PC-3 (cell line): ENCODE measurements around the gene BMP4. TPM values are rescaled to one million over a fixed set of nuclear protein-coding genes. Genes with fewer than 3 reads are reported as not detected.

ENCODE experiments used
- ATAC-seq: fragments of 200-7000 bp; cut with Tn5 transposase; 2 replicates; pipeline ENCODE4 v1.9.1; 2020; ENCODE audit warnings: mild to moderate bottlenecking, moderate library complexity
- BruUV-seq: library from RNA; stranded (reverse); fragments of 400-500 nt; replicated peaks from 2 replicates; lab custom pipeline; 2021; lab: Mats Ljungman, UMichigan
- CTCF ChIA-PET: fragments of 300-600 bp; sonication (Branson Sonifier 250); formaldehyde crosslinking; loops from one replicate; lab custom pipeline; 2022; ENCODE audit warnings: antibody characterized with exemption; lab: Charles Lee
- POLR2A ChIA-PET: fragments of 300-600 bp; sonication (Branson Sonifier 250); formaldehyde crosslinking; loops from one replicate; lab custom pipeline; 2022; ENCODE audit warnings: antibody characterized with exemption; ENCODE audit not compliant: unreplicated experiment; lab: Charles Lee
- DNase-seq: peaks from one replicate; pipeline ENCODE4 v3.0.0-alpha.2; 2015
- H2AFZ ChIP-seq: fragments of 300-600 bp; sonication (generic); 2 replicates; pipeline ENCODE4 v1.6.0; 2016; ENCODE audit warnings: antibody characterized with exemption, low read length
- H3F3A ChIP-seq: fragments of 300-600 bp; sonication (generic); one replicate; pipeline ENCODE4 v1.6.0; 2017; ENCODE audit warnings: antibody characterized with exemption, low read length, control low read depth, mild to moderate bottlenecking; ENCODE audit not compliant: unreplicated experiment
- H3K27ac ChIP-seq: fragments of 300-600 bp; sonication (generic); 2 replicates; pipeline ENCODE4 v1.5.1; 2016; ENCODE audit warnings: mild to moderate bottlenecking, low read length
- H3K27me3 ChIP-seq: fragments of 300-600 bp; sonication (generic); 2 replicates; pipeline ENCODE4 v1.6.1; 2016; ENCODE audit warnings: low read length, mixed read lengths
- H3K36me3 ChIP-seq: fragments of 300-600 bp; sonication (generic); 2 replicates; pipeline ENCODE4 v1.6.1; 2016; ENCODE audit warnings: low read depth, mixed run types, low read length, mixed read lengths
- H3K4me1 ChIP-seq: fragments of 300-600 bp; sonication (generic); 2 replicates; pipeline ENCODE4 v1.5.1; 2016; ENCODE audit warnings: low read length; ENCODE audit not compliant: insufficient read depth
- H3K4me2 ChIP-seq: fragments of 300-600 bp; sonication (generic); 2 replicates; pipeline ENCODE4 v1.6.0; 2016; ENCODE audit warnings: low read length
- H3K4me3 ChIP-seq: fragments of 300-600 bp; sonication (generic); 2 replicates; pipeline ENCODE4 v1.5.1; 2016; ENCODE audit warnings: mild to moderate bottlenecking, low read length, mixed read lengths
- H3K79me2 ChIP-seq: fragments of 300-600 bp; sonication (generic); 2 replicates; pipeline ENCODE4 v1.6.1; 2017; ENCODE audit warnings: low read length, mixed read lengths
- H3K9ac ChIP-seq: fragments of 300-600 bp; sonication (generic); 2 replicates; pipeline ENCODE4 v1.6.0; 2016; ENCODE audit warnings: mild to moderate bottlenecking, low read length
- H3K9me2 ChIP-seq: fragments of 300-600 bp; sonication (generic); replicated peaks from 2 replicates; pipeline ENCODE4 v1.6.1; 2016; ENCODE audit warnings: mixed run types, low read length, mixed read lengths
- H3K9me3 ChIP-seq: fragments of 300-600 bp; sonication (generic); 2 replicates; pipeline ENCODE4 v1.6.1; 2016; ENCODE audit warnings: low read length, mixed read lengths
- H4K20me1 ChIP-seq: fragments of 300-600 bp; sonication (generic); 2 replicates; pipeline ENCODE4 v1.6.1; 2016; ENCODE audit warnings: low read length, mixed read lengths
- EZH2 ChIP-seq: fragments of 300-600 bp; sonication (generic); IDR thresholded peaks from one replicate; pipeline ENCODE4 v1.6.1; 2017; ENCODE audit warnings: antibody characterized with exemption, mild to moderate bottlenecking, low read length; ENCODE audit not compliant: unreplicated experiment
- EZH2phosphoT487 ChIP-seq: fragments of 300-600 bp; sonication (generic); IDR thresholded peaks from 2 replicates; pipeline ENCODE4 v1.6.1; 2018; ENCODE audit warnings: mild to moderate bottlenecking, antibody characterized with exemption, low read length, borderline replicate concordance
- intact Hi-C: fragments of 100-400 bp; cut with micrococcal nuclease; formaldehyde crosslinking; loops from 2 replicates; pipeline ENCODE4 v1.9.0; 2023
- total RNA-seq: library from RNA; depleted of rRNA; stranded (reverse); fragments of >200 nt; gene quantifications from 2 replicates; pipeline ENCODE4 v1.2.3, GENCODE V29; 2014
- TF ChIP-seq, protein P1 (sequence below): fragments of 300-600 bp; sonication (generic); conservative IDR thresholded peaks from 2 replicates; pipeline ENCODE4 v1.5.1; 2017; ENCODE audit warnings: antibody characterized with exemption, low read depth, mild to moderate bottlenecking, low read length

BMP4 gene
- total RNA-seq, 1 experiment from 2014 or later, result 8.7 TPM

DNA sequence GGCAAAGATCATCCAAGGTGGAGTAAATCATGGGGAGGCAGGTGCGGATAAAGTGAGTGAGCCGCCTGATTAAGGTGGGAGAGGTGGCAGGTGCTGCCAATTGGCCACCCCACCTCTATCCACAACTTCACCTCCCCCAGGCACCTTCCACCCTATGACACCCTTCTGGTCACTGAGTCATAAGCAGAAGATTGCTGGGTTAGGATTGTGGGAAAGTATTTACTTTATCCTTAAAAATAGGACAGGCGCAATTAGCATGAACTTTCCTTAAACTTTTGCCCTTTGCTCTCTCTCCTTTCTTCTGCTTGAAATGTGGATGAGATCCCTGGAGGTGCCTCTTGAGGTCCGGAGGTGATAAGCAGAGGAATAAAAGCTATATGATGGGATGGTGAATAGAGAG is 14.9 kb upstream of the BMP4 start:
- intact Hi-C loops, result no loop called here
- no peak for ATAC-seq
- Histone ChIP-seq H2AFZ (no peak overlapping the region), H3F3A (no peaks in the 10 kb centered on the region), H3K27me3 (no peaks in the 10 kb centered on the region), H3K4me1 (no peaks in the 10 kb centered on the region), H3K79me2 (no peaks in the 10 kb centered on the region), H4K20me1 (no peaks in the 10 kb centered on the region), H3K36me3 (no peaks in the 10 kb centered on the region), H3K9me3 (no peaks in the 10 kb centered on the region), H3K9me2 (no peaks in the 10 kb centered on the region), H3K27ac (no peak overlapping the region), H3K4me2 (no peak overlapping the region), H3K9ac (no peak overlapping the region), H3K4me3 (no peak overlapping the region)
- DNase-seq, result no peak
- no peak for TF ChIP-seq EZH2
- TF ChIP-seq EZH2phosphoT487, result no peak
- TF ChIP-seq, protein P1, sequence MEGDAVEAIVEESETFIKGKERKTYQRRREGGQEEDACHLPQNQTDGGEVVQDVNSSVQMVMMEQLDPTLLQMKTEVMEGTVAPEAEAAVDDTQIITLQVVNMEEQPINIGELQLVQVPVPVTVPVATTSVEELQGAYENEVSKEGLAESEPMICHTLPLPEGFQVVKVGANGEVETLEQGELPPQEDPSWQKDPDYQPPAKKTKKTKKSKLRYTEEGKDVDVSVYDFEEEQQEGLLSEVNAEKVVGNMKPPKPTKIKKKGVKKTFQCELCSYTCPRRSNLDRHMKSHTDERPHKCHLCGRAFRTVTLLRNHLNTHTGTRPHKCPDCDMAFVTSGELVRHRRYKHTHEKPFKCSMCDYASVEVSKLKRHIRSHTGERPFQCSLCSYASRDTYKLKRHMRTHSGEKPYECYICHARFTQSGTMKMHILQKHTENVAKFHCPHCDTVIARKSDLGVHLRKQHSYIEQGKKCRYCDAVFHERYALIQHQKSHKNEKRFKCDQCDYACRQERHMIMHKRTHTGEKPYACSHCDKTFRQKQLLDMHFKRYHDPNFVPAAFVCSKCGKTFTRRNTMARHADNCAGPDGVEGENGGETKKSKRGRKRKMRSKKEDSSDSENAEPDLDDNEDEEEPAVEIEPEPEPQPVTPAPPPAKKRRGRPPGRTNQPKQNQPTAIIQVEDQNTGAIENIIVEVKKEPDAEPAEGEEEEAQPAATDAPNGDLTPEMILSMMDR, result no peak
- CTCF ChIA-PET, result interaction anchor here (0.6 kb wide), 1 partner anchor 449 kb away, joined by 3 read pairs; no protein-coding TSS in a partner anchor
- no TSS peak for BruUV-seq
- POLR2A ChIA-PET, result no interaction called here

DNA sequence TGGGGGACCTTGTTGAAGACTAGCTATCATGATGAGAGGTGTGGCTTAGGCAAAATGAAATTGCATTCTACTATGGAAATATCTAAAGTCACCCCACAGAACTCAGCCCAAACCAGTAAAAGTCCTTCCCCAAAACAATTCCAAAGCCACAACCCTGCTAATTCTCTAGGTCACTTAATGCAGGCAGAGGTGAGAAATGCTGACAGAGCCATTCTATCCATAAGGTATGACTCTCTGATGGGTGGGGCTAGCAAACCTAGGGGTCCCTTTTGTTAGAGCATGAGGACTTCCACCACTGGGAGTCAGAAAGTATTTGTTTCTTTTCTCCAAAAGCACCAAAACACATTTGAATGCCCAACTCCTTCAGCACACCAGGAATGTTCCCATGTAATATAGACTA is 12.7 kb upstream of the BMP4 start:
- CTCF ChIA-PET, result interaction anchor here (0.5 kb wide), 1 partner anchor 715 kb away, joined by 3 read pairs; no protein-coding TSS in a partner anchor

DNA sequence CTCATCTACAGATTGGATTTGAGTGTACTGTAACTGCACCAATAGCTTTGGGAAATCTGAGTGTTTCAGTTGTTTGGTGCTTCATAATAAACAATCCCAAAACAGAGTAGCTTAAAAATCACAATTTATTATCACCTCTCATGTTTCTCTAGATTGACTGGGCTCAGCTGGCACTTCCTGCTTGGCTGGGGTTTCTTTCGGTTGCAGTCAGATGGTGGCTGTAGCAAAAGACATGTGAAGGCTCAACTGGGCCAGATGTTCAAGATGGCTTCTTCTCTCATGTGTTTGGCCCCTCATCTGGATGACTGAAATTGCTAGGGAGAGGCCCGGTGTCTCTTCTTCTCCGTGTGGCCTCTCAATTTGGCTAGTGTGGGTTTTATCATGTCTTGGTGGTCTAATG is 12.1 kb upstream of the BMP4 start:
- intact Hi-C loops, result no loop called here
- Histone ChIP-seq H3K79me2 (no peaks in the 10 kb centered on the region), H3K36me3 (no peaks in the 10 kb centered on the region), H3F3A (no peaks in the 10 kb centered on the region), H3K4me3 (no peak overlapping the region), H3K27me3 (no peaks in the 10 kb centered on the region), H3K4me2 (no peak overlapping the region), H3K4me1 (no peaks in the 10 kb centered on the region), H3K9me3 (no peaks in the 10 kb centered on the region), H3K9ac (no peak overlapping the region), H4K20me1 (no peaks in the 10 kb centered on the region), H3K27ac (no peak overlapping the region), H3K9me2 (no peaks in the 10 kb centered on the region), H2AFZ (no peak overlapping the region)
- no TSS peak for BruUV-seq
- ChIA-PET CTCF (interaction anchor here (0.5 kb wide), 1 partner anchor 715 kb away, joined by 3 read pairs; no protein-coding TSS in a partner anchor), POLR2A (interaction anchor here (0.6 to 0.7 kb wide), 2 partner anchors 15 to 387 kb away, joined by 3 to 5 read pairs; no protein-coding TSS in a partner anchor)
- DNase-seq (no peak), ATAC-seq (no peak)
- TF ChIP-seq EZH2, result no peak
- no peak for TF ChIP-seq EZH2phosphoT487
- TF ChIP-seq, protein P1, result no peak

More for the DNA sequence above, 12.7 kb upstream of the BMP4 start:
- POLR2A ChIA-PET, result interaction anchor here (0.6 kb wide), 1 partner anchor 387 kb away, joined by 3 read pairs; no protein-coding TSS in a partner anchor
- no peaks in the 10 kb centered on the region for H4K20me1 ChIP-seq
- H3K9me3 ChIP-seq, result no peaks in the 10 kb centered on the region
- H3K4me3 ChIP-seq, result no peak overlapping the region
- no peaks in the 10 kb centered on the region for H3F3A ChIP-seq
- no peaks in the 10 kb centered on the region for H3K4me1 ChIP-seq
- intact Hi-C loops, result no loop called here
- no peaks in the 10 kb centered on the region for H3K27me3 ChIP-seq
- H3K79me2 ChIP-seq, result no peaks in the 10 kb centered on the region
- H3K4me2 ChIP-seq, result no peak overlapping the region
- ATAC-seq, result no peak
- no peaks in the 10 kb centered on the region for H3K36me3 ChIP-seq
- no peaks in the 10 kb centered on the region for H3K9me2 ChIP-seq
- no peak overlapping the region for H3K27ac ChIP-seq
- H2AFZ ChIP-seq, result no peak overlapping the region
- BruUV-seq, result no TSS peak
- DNase-seq, result no peak
- H3K9ac ChIP-seq, result no peak overlapping the region
- TF ChIP-seq EZH2phosphoT487, result no peak
- no peak for TF ChIP-seq EZH2
- TF ChIP-seq, protein P1, result no peak
